Right cardiac atrium (tissue), 5 donors: ENCODE results near the gene CDK15. TPM values are rescaled to one million over a fixed set of nuclear protein-coding genes. Genes with fewer than 3 reads are reported as not detected.
"Not testable (repeated sequence)": the region's sequence is repeated elsewhere in the genome, so short reads cannot be mapped to it uniquely, and the experiment has no call there.

ENCODE experiments used
- ATAC-seq, 2 donors: fragments of 200-7000 bp; cut with Tn5 transposase; one replicate each; pipeline versions ENCODE4 v1.8.0 to v1.9.1; 2020; ENCODE audit warnings: moderate library complexity in 2 of 2, mild to moderate bottlenecking in 1 of 2
- DNase-seq, 3 donors: peaks; one replicate each; pipeline ENCODE4 v3.0.0-alpha.2; 2020
- H3K27ac ChIP-seq: one replicate; pipeline ENCODE4 v1.5.1; 2013; ENCODE audit warnings: mild to moderate bottlenecking, low read length, control low read depth, moderate library complexity
- H3K27me3 ChIP-seq: one replicate; pipeline ENCODE4 v1.6.1; 2013; ENCODE audit not compliant: control insufficient read depth, insufficient read depth
- H3K4me1 ChIP-seq: one replicate; pipeline ENCODE4 v1.6.1; 2013; ENCODE audit warnings: low read length; ENCODE audit not compliant: control insufficient read depth, insufficient read depth
- H3K4me3 ChIP-seq: one replicate; pipeline ENCODE4 v1.5.1; 2013; ENCODE audit warnings: low read length, control low read depth
- H3K9me3 ChIP-seq: one replicate; pipeline ENCODE4 v1.6.1; 2013; ENCODE audit warnings: low read length; ENCODE audit not compliant: control insufficient read depth
- WGBS: extraction: QIAGEN DNeasy Blood & Tissue Kit; methylation state at CpG from one replicate; pipeline ENCODE4 v1.1.7; 2013; 5-methylcytosine and 5-hydroxymethylcytosine counted together
- intact Hi-C, 4 donors: fragments of 100-400 bp; cut with DNase I; formaldehyde crosslinking; loops; one replicate each; pipeline versions ENCODE4 v1.11.0 to v1.14.0; 2022 to 2023
- polyA plus RNA-seq: library from polyadenylated mRNA; stranded (reverse); fragments of 200-250 nt; gene quantifications from one replicate; pipeline ENCODE4 v1.2.3, GENCODE V29; 2013
- total RNA-seq, 4 donors: library from RNA; stranded (reverse); fragmentation: NEBNext Ultra II Directional; extraction: Animal tissue kit (Norgen Biotek cat#: 25700); gene quantifications; one replicate each; pipeline ENCODE4 v1.2.1, GENCODE V29; 2021
- donor health status: healthy with polysubstance abuse.
- donor health status: DM: no; HTN: yes; CAD: no.
- donor health status: DM: no; HTN: no; CAD: no.
- donor health status: DM: no; HTN: yes; CAD: no; lungs with severe emphysema.
- donor health status: DM: yes; HTN: yes; CAD: no.

The CDK15 gene
- total and polyA plus RNA-seq, 5 donors, result 0.11 to 0.97 (median 0.37) TPM

GRCh38 chr2:201831469-201831868 is 25.1 kb downstream of the CDK15 start:
- intact Hi-C loops, result no loop called here
- H3K4me1 ChIP-seq, result no peaks in the 10 kb centered on the region
- no peaks in the 10 kb centered on the region for H3K9me3 ChIP-seq
- 82% methylated on average over 2 of the region's 2 CpGs for WGBS
- no peak for ATAC-seq
- H3K27me3 ChIP-seq, result no peaks in the 10 kb centered on the region
- no peak overlapping the region for H3K4me3 ChIP-seq
- H3K27ac ChIP-seq, result no peak overlapping the region
- DNase-seq, result no peak

GRCh38 chr2:201833781-201834180 is 27.4 kb downstream of the CDK15 start:
- WGBS, result 78% methylated on average over 9 of the region's 9 CpGs
- H3K4me1 ChIP-seq, result no peaks in the 10 kb centered on the region
- no peak for ATAC-seq
- DNase-seq, result no peak
- no peaks in the 10 kb centered on the region for H3K9me3 ChIP-seq
- H3K27ac ChIP-seq, result no peak overlapping the region
- no peaks in the 10 kb centered on the region for H3K27me3 ChIP-seq
- intact Hi-C loops, result no loop called here
- H3K4me3 ChIP-seq, result no peak overlapping the region

- no peak for DNase-seq
- ATAC-seq, result no peak
- H3K27me3 ChIP-seq, result no peaks in the 10 kb centered on the region
- H3K4me1 ChIP-seq, result no peaks in the 10 kb centered on the region
- no peaks in the 10 kb centered on the region for H3K9me3 ChIP-seq
- intact Hi-C loops, result no loop called here
- 92% methylated on average over 3 of the region's 3 CpGs for WGBS
- H3K27ac ChIP-seq, result no peak overlapping the region
- no peak overlapping the region for H3K4me3 ChIP-seq
Measured at GRCh38 chr2:201835066-201835465, 28.7 kb downstream of the CDK15 start.

DNA sequence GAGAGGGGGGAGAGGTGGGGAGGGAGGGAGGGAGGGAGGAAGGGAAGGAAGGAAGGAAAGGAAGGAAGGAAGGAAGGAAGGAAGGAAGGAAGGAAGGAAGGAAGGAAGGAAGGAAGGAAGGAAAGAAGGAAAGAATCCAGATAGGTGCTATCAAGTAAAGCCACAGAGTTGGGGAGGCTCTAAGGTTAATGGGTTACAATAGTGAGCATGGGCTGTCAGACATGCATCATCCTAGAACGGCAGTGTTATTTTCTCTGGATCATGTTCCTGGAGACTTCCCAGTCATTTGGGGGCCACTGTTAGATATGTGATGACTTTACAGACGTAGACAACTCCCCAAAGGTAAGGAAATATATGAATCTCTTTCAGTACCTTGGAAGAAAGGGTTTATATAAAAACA is 31.1 kb downstream of the CDK15 start:
- no peak for DNase-seq
- ATAC-seq, result no peak
- Histone ChIP-seq H3K27me3 (no peaks in the 10 kb centered on the region), H3K4me1 (no peaks in the 10 kb centered on the region), H3K9me3 (no peaks in the 10 kb centered on the region), H3K27ac (no peak overlapping the region), H3K4me3 (no peak overlapping the region)
- WGBS, result 44% methylated on average over 2 of the region's 2 CpGs
- intact Hi-C loops, result no loop called here

GRCh38 chr2:201837824-201838431 is 31.6 kb downstream of the CDK15 start:
- no peaks in the 10 kb centered on the region for H3K4me1 ChIP-seq
- H3K27me3 ChIP-seq, result no peaks in the 10 kb centered on the region
- intact Hi-C loops, result no loop called here
- 55% methylated on average over 4 of the region's 4 CpGs for WGBS
- H3K4me3 ChIP-seq, result no peak overlapping the region
- H3K9me3 ChIP-seq, result no peaks in the 10 kb centered on the region
- ATAC-seq (no peak), DNase-seq (no peak)
- H3K27ac ChIP-seq, result no peak overlapping the region

DNA sequence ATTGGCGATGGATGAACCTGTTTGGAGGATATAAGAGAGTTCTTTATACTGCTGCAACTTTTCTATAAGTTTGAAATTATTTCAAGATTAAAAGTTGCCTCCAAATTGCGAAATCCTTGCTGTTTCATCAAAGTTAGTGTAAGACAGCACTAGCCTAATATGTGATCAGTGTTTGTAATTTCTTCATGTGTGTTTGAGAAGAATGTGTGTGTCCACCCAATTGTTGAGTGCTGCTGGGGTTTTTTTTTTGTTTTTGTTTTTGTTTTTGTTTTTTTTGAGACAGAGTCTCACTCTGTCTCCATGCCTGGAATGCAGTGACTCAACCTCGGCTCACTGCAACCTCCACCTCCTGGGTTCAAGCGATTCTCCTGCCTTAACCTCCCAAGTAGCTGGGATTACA is 33.4 kb downstream of the CDK15 start:
- no peaks in the 10 kb centered on the region for H3K27me3 ChIP-seq
- DNase-seq (no peak), ATAC-seq (no peak)
- 95% methylated on average over 4 of the region's 4 CpGs for WGBS
- H3K4me3 ChIP-seq, result no peak overlapping the region
- intact Hi-C loops, result no loop called here
- H3K27ac ChIP-seq, result no peak overlapping the region
- H3K9me3 ChIP-seq, result no peaks in the 10 kb centered on the region
- no peaks in the 10 kb centered on the region for H3K4me1 ChIP-seq

GRCh38 chr2:201840726-201841125 is 34.4 kb downstream of the CDK15 start:
- H3K27ac ChIP-seq, result no peak overlapping the region
- DNase-seq, result no peak
- H3K4me1 ChIP-seq, result no peaks in the 10 kb centered on the region
- no peak overlapping the region for H3K4me3 ChIP-seq
- H3K27me3 ChIP-seq, result no peaks in the 10 kb centered on the region
- no peaks in the 10 kb centered on the region for H3K9me3 ChIP-seq
- 96% methylated on average over 1 of the region's 1 CpG for WGBS
- no peak for ATAC-seq
- intact Hi-C loops, result no loop called here

GRCh38 chr2:201842131-201842860 is 36.0 kb downstream of the CDK15 start:
- ATAC-seq, result no peak
- Histone ChIP-seq H3K27ac (no peak overlapping the region), H3K4me1 (no peaks in the 10 kb centered on the region), H3K9me3 (no peaks in the 10 kb centered on the region), H3K27me3 (no peaks in the 10 kb centered on the region), H3K4me3 (no peak overlapping the region)
- no peak for DNase-seq
- WGBS, result 55% methylated on average over 5 of the region's 5 CpGs
- intact Hi-C loops, result no loop called here

- H3K27me3 ChIP-seq, H3K9me3 ChIP-seq, ATAC-seq, H3K27ac ChIP-seq, H3K4me3 ChIP-seq, intact Hi-C loops, H3K4me1 ChIP-seq, DNase-seq: not testable (repeated sequence)
- WGBS, result 88% methylated on average over 2 of the region's 2 CpGs
Measured at GRCh38 chr2:201844922-201845321, 38.6 kb downstream of the CDK15 start.

- no peak overlapping the region for H3K4me3 ChIP-seq
- H3K27ac ChIP-seq, result no peak overlapping the region
- intact Hi-C loops, result no loop called here
- no peaks in the 10 kb centered on the region for H3K9me3 ChIP-seq
- H3K4me1 ChIP-seq, result peaks cover 1% of the 10 kb centered on the region
- ATAC-seq, result no peak
- no peak for DNase-seq
- no peaks in the 10 kb centered on the region for H3K27me3 ChIP-seq
Measured at GRCh38 chr2:201847481-201847880, 41.1 kb downstream of the CDK15 start.

GRCh38 chr2:201852462-201852861 is 46.1 kb downstream of the CDK15 start:
- no peak overlapping the region for H3K27ac ChIP-seq
- no peak overlapping the region for H3K4me3 ChIP-seq
- no peaks in the 10 kb centered on the region for H3K27me3 ChIP-seq
- no peak for ATAC-seq
- no peaks in the 10 kb centered on the region for H3K9me3 ChIP-seq
- H3K4me1 ChIP-seq, result peaks cover 1% of the 10 kb centered on the region
- no peak for DNase-seq
- intact Hi-C loops, result loop anchor here in 1 of 4 donors (10.0 kb wide), 1 partner anchor 182 kb away; the partner anchor contains the start of gene FZD7
